Lung microvascular endothelial cell (primary cell): ENCODE measurements around the gene HOXA3. TPM values are rescaled to one million over a fixed set of nuclear protein-coding genes. Genes with fewer than 3 reads are reported as not detected.
A peak's percentile ranks its signal among the peaks of the same experiment; 100 is the strongest.

Experiments
- DNase-seq, 2 donors: peaks; one replicate each; pipeline versions ENCODE4 v3.0.0 to v3.0.0-alpha.2; 2010; ENCODE audit warnings: low read depth in 2 of 2
- total RNA-seq: library from RNA; depleted of rRNA; stranded (reverse); fragments of >200 nt; gene quantifications from 2 replicates; pipeline ENCODE4 v1.2.1, GENCODE V29; 2014

The HOXA3 gene
- total RNA-seq, 1 donor from 2014 or later = 5.0 TPM

- DNase-seq = peak in 1 of 2 donors; percentile 50
Measured at GRCh38 chr7:27064159-27064558, 88.2 kb downstream of the HOXA3 start.

GRCh38 chr7:27062946-27063345 lies 89.4 kb downstream of the HOXA3 start:
- DNase-seq = no peak

Other genes with a start within 250 kb of the HOXA3 start
- 0.40 and 0.44 TPM in 2 replicates for gene HOXA1, start 56.6 kb downstream of the HOXA3 start, total RNA-seq
- gene HOXA2, start 49.9 kb downstream of the HOXA3 start, total RNA-seq = 0.20 and 0.22 TPM in 2 replicates
- 0.22 and 0.79 TPM in 2 replicates for gene HOXA4, start 21.8 kb downstream of the HOXA3 start, total RNA-seq
- gene HOXA5, start 8.9 kb downstream of the HOXA3 start, total RNA-seq = 5.8 and 7.0 TPM in 2 replicates
- gene HOXA6, start 4.8 kb downstream of the HOXA3 start, total RNA-seq = 2.0 and 2.4 TPM in 2 replicates
- 1.5 and 1.8 TPM in 2 replicates for gene HOXA7, start 4.1 kb upstream of the HOXA3 start, total RNA-seq
- 2.0 and 3.9 TPM in 2 replicates for gene HOXA9, start 13.0 kb upstream of the HOXA3 start, total RNA-seq
- under 0.01 and 2.0 TPM in 2 replicates for gene HOXA10, start 21.7 kb upstream of the HOXA3 start, total RNA-seq
- gene HOXA11, start 32.6 kb upstream of the HOXA3 start, total RNA-seq = 0.22 TPM in 1 of 2 replicates, not detected in the other
- not detected in 2 replicates for gene HOXA13, start 47.5 kb upstream of the HOXA3 start, total RNA-seq
- gene EVX1, start 90.2 kb upstream of the HOXA3 start, total RNA-seq = not detected in 2 replicates